HCT116 (cell line): ENCODE results near the gene PROX2. TPM values are rescaled to one million over a fixed set of nuclear protein-coding genes. Genes with fewer than 3 reads are reported as not detected.

Source experiments
- ATAC-seq: fragments of 200-7000 bp; cut with Tn5 transposase; 2 replicates; pipeline ENCODE4 v1.9.1; 2020; ENCODE audit warnings: mild to moderate bottlenecking, moderate library complexity
- BruUV-seq: library from RNA; stranded (reverse); fragments of 400-500 nt; replicated peaks from 2 replicates; lab custom pipeline; 2021; lab: Mats Ljungman, UMichigan
- CTCF ChIA-PET: fragments of 300-600 bp; sonication (Branson Sonifier 250); formaldehyde crosslinking; loops from one replicate; lab custom pipeline; 2021; ENCODE audit warnings: antibody characterized with exemption; lab: Charles Lee
- POLR2A ChIA-PET: fragments of 300-600, 350-600 bp; sonication (Branson Sonifier 250); formaldehyde crosslinking; loops from one replicate; lab custom pipeline; 2021; ENCODE audit warnings: antibody characterized with exemption; lab: Charles Lee
- RAD21 ChIA-PET, 2 experiments: fragments of 300-600 bp; sonication (Branson Sonifier 250); formaldehyde crosslinking; loops; one replicate each; lab custom pipeline; 2023; ENCODE audit warnings: low total read pairs in 2 of 2; ENCODE audit not compliant: uncharacterized antibody in 2 of 2, unreplicated experiment in 2 of 2, low non-redundant PET in 1 of 2; lab: Charles Lee
- DNase-seq: peaks from one replicate; pipeline ENCODE4 v3.0.0-alpha.2; 2010; ENCODE audit warnings: low read depth, low spot score
- H2AFZ ChIP-seq: fragments of 200-600 bp; shearing (Covaris generic), sonication (generic); 2 replicates; pipeline ENCODE4 v1.6.1; 2017; ENCODE audit warnings: low read depth, mixed run types, mixed read lengths, antibody characterized with exemption, low read length; ENCODE audit not compliant: poor library complexity, severe bottlenecking
- H3K27ac ChIP-seq: 2 replicates; pipeline ENCODE4 v1.5.1; 2012; ENCODE audit warnings: low read depth, low read length
- H3K27me3 ChIP-seq: fragments of 200-600 bp; sonication (generic); 2 replicates; pipeline ENCODE4 v1.6.1; 2016; ENCODE audit warnings: mixed run types, low read length, mixed read lengths; ENCODE audit not compliant: insufficient read depth
- H3K36me3 ChIP-seq, 2 experiments: fragments of 200-500 bp in 1 of 2; fragments of 200-600 bp in 1 of 2; sonication (Bioruptor generic) in 1 of 2; sonication (generic) in 1 of 2; 2 replicates each; pipeline versions ENCODE4 v1.5.1 to v1.6.1; 2014 to 2016; ENCODE audit warnings: low read length in 2 of 2, inconsistent platforms in 1 of 2, mixed read lengths in 1 of 2, mixed run types in 1 of 2; ENCODE audit not compliant: insufficient read depth in 2 of 2, control insufficient read depth in 1 of 2
- H3K4me1 ChIP-seq, 2 experiments: fragments of 200-600 bp in 1 of 2; sonication (generic) in 1 of 2; 2 replicates each; pipeline versions ENCODE4 v1.5.1 to v1.6.1; 2012 to 2017; ENCODE audit warnings: low read length in 2 of 2, inconsistent platforms in 1 of 2, mild to moderate bottlenecking in 1 of 2, mixed read lengths in 1 of 2, mixed run types in 1 of 2, moderate library complexity in 1 of 2; ENCODE audit not compliant: insufficient read depth in 2 of 2, control insufficient read depth in 1 of 2
- H3K4me2 ChIP-seq: fragments of 200-600 bp; sonication (generic); 2 replicates; pipeline ENCODE4 v1.6.1; 2017; ENCODE audit warnings: mixed run types, low read length, mixed read lengths
- H3K4me3 ChIP-seq, 2 experiments: fragments of 200-600 bp in 1 of 2; sonication (generic) in 1 of 2; replicated peaks in 1 of 2; 2 replicates each; pipeline ENCODE4 v1.5.1; 2011 to 2016; ENCODE audit warnings: low read length in 2 of 2, control low read depth in 1 of 2, low read depth in 1 of 2, mild to moderate bottlenecking in 1 of 2, mixed read lengths in 1 of 2, mixed run types in 1 of 2
- H3K79me2 ChIP-seq: fragments of 200-600 bp; sonication (generic); 2 replicates; pipeline ENCODE4 v1.6.1; 2017; ENCODE audit warnings: mild to moderate bottlenecking, mixed run types, low read length, moderate library complexity, mixed read lengths; ENCODE audit not compliant: insufficient read depth
- H3K9ac ChIP-seq: fragments of 200-600 bp; sonication (generic); 2 replicates; pipeline ENCODE4 v1.6.1; 2016; ENCODE audit warnings: low read length, mixed read lengths
- H3K9me2 ChIP-seq: fragments of 200-600 bp; sonication (generic), shearing (Covaris generic); 2 replicates; pipeline ENCODE4 v1.6.1; 2017; ENCODE audit warnings: mixed run types, mild to moderate bottlenecking, moderate library complexity; ENCODE audit not compliant: insufficient read depth
- H3K9me3 ChIP-seq, 2 experiments: fragments of 200-500 bp in 1 of 2; fragments of 200-600 bp in 1 of 2; sonication (Bioruptor generic) in 1 of 2; sonication (generic) in 1 of 2; 2 replicates each; pipeline ENCODE4 v1.6.1; 2014 to 2017; ENCODE audit warnings: low read length in 2 of 2, mixed read lengths in 2 of 2, inconsistent platforms in 1 of 2, low read depth in 1 of 2, mild to moderate bottlenecking in 1 of 2, mixed run types in 1 of 2, moderate library complexity in 1 of 2; ENCODE audit not compliant: control insufficient read depth in 1 of 2, insufficient read depth in 1 of 2
- H4K20me1 ChIP-seq: fragments of 200-600 bp; sonication (generic), shearing (Covaris generic); 2 replicates; pipeline ENCODE4 v1.6.1; 2017; ENCODE audit warnings: mixed run types, mild to moderate bottlenecking, moderate library complexity; ENCODE audit not compliant: insufficient read depth
- ATF3 ChIP-seq: IDR thresholded peaks from 2 replicates; pipeline ENCODE4 v1.6.1; 2012
- CEBPB ChIP-seq: IDR thresholded peaks from 2 replicates; pipeline ENCODE4 v1.6.1; 2012; ENCODE audit warnings: low read depth
- EGR1 ChIP-seq: IDR thresholded peaks from 2 replicates; pipeline ENCODE4 v1.6.1; 2012; ENCODE audit warnings: low read depth
- JUND ChIP-seq: IDR thresholded peaks from 2 replicates; pipeline ENCODE4 v1.6.1; 2012
- MAX ChIP-seq: IDR thresholded peaks from 2 replicates; pipeline ENCODE4 v1.6.1; 2012
- RAD21 ChIP-seq: IDR thresholded peaks from 2 replicates; pipeline ENCODE4 v1.6.1; 2012; ENCODE audit warnings: low read depth, mild to moderate bottlenecking
- SIN3A ChIP-seq: IDR thresholded peaks from 2 replicates; pipeline ENCODE4 v1.6.1; 2012; ENCODE audit warnings: low read depth
- SP1 ChIP-seq: IDR thresholded peaks from 2 replicates; pipeline ENCODE4 v1.6.1; 2012; ENCODE audit warnings: low read depth
- TCF7L2 ChIP-seq: IDR thresholded peaks from 2 replicates; pipeline ENCODE4 v1.7.0; 2011; ENCODE audit warnings: borderline replicate concordance, inconsistent platforms; ENCODE audit not compliant: insufficient read depth, insufficient read length; ENCODE audit errors: extremely low read depth
- YY1 ChIP-seq: IDR thresholded peaks from 2 replicates; pipeline ENCODE4 v1.6.1; 2011; ENCODE audit warnings: low read length, low read depth, moderate library complexity, mild to moderate bottlenecking; ENCODE audit not compliant: insufficient replicate concordance; ENCODE audit errors: extremely low read depth
- ZNF274 ChIP-seq: fragments of 200-500 bp; sonication (Bioruptor generic); IDR thresholded peaks from 2 replicates; pipeline ENCODE4 v1.6.1; 2014; ENCODE audit warnings: mild to moderate bottlenecking, low read depth, low read length, inconsistent platforms
- intact Hi-C: fragments of 100-400 bp; cut with micrococcal nuclease; formaldehyde crosslinking; loops from 2 replicates; pipeline ENCODE4 v1.10.0; 2022
- total RNA-seq: library from RNA; stranded (reverse); gene quantifications from one replicate; pipeline ENCODE4 v1.2.1, GENCODE V29; 2021; ENCODE audit not compliant: unreplicated experiment
- TF ChIP-seq, protein P1 (sequence below): IDR thresholded peaks from 2 replicates; pipeline ENCODE4 v1.6.1; 2011; ENCODE audit warnings: mild to moderate bottlenecking, low read length, moderate library complexity; ENCODE audit not compliant: insufficient replicate concordance; ENCODE audit errors: extremely low read depth

PROX2 gene
- total RNA-seq, 1 experiment from 2014 or later = not detected

DNA sequence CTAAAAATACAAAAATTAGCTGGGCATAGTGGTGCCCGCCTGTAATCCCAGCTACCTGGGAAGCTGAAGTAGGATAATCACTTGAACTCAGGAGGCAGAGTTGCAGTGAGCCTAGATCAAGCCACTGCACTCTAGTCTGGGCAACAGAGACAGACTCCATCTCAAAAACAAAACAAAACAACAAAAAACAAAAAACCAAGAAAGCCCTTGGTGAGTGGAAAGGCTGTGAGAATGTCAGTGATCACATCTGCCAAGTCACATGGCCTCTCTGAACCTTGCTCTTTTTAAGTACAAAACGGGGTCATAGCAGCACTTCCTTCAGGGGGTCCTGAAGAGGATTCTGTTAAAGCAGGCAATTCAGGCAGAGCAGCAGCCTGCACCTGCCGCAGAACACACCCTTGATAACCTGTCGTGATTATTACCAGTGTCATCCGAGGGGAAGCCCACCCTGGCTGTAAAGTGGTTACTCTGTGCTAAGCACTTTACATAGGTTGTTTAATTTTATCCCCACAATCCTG lies 37.5 kb upstream of the PROX2 start:
- H3K36me3 ChIP-seq = no peaks in the 10 kb centered on the region
- ChIA-PET POLR2A (no interaction called here), RAD21 (no interaction called here), CTCF (no interaction called here)
- no peak for DNase-seq
- no peak overlapping the region for H3K4me3 ChIP-seq
- no peak overlapping the region for H2AFZ ChIP-seq
- H3K9me3 ChIP-seq = no peaks in the 10 kb centered on the region
- no peaks in the 10 kb centered on the region for H3K9me2 ChIP-seq
- peaks cover 10 to 21% of the 10 kb centered on the region in 2 experiments; a peak in 3 of 4 replicates for H3K4me1 ChIP-seq
- H3K4me2 ChIP-seq = no peak overlapping the region
- ATAC-seq = no peak
- no peak for TF ChIP-seq SP1
- no peaks in the 10 kb centered on the region for H4K20me1 ChIP-seq
- no peak overlapping the region for H3K9ac ChIP-seq
- intact Hi-C loops = no loop called here
- no peaks in the 10 kb centered on the region for H3K27me3 ChIP-seq
- no peak overlapping the region for H3K27ac ChIP-seq
- H3K79me2 ChIP-seq = no peaks in the 10 kb centered on the region
- no TSS peak for BruUV-seq

- no TSS peak for BruUV-seq
- intact Hi-C loops = no loop called here
- no peak overlapping the region for H3K9ac ChIP-seq
- CTCF ChIA-PET = interaction anchor here (1.6 kb wide), 1 partner anchor 10 kb away, joined by 5 read pairs; the partner anchor contains the start of gene RPS6KL1
- H3K79me2 ChIP-seq = no peaks in the 10 kb centered on the region
- H3K4me3 ChIP-seq = no peak overlapping the region
- H4K20me1 ChIP-seq = no peaks in the 10 kb centered on the region
- H3K4me1 ChIP-seq = peaks cover 10 to 21% of the 10 kb centered on the region in 2 experiments; a peak in 3 of 4 replicates
- H3K4me2 ChIP-seq = no peak overlapping the region
- H2AFZ ChIP-seq = no peak overlapping the region
- POLR2A ChIA-PET = no interaction called here
- no peak overlapping the region for H3K27ac ChIP-seq
- H3K9me3 ChIP-seq = no peaks in the 10 kb centered on the region
- no peaks in the 10 kb centered on the region for H3K36me3 ChIP-seq
- RAD21 ChIA-PET = no interaction called here
- no peak for DNase-seq
- no peaks in the 10 kb centered on the region for H3K27me3 ChIP-seq
- TF ChIP-seq RAD21 (no peak), TCF7L2 (no peak), ZNF274 (no peak), JUND (no peak), YY1 (no peak), EGR1 (no peak), ATF3 (no peak), CEBPB (no peak), MAX (no peak), SIN3A (no peak)
- TF ChIP-seq, protein P1, sequence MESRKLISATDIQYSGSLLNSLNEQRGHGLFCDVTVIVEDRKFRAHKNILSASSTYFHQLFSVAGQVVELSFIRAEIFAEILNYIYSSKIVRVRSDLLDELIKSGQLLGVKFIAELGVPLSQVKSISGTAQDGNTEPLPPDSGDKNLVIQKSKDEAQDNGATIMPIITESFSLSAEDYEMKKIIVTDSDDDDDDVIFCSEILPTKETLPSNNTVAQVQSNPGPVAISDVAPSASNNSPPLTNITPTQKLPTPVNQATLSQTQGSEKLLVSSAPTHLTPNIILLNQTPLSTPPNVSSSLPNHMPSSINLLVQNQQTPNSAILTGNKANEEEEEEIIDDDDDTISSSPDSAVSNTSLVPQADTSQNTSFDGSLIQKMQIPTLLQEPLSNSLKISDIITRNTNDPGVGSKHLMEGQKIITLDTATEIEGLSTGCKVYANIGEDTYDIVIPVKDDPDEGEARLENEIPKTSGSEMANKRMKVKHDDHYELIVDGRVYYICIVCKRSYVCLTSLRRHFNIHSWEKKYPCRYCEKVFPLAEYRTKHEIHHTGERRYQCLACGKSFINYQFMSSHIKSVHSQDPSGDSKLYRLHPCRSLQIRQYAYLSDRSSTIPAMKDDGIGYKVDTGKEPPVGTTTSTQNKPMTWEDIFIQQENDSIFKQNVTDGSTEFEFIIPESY = no peak
- TF ChIP-seq, all 23 proteins: peak for 0
- no peak for ATAC-seq
- no peaks in the 10 kb centered on the region for H3K9me2 ChIP-seq
Observed at GRCh38 chr14:74912801-74913200, 36.9 kb upstream of the PROX2 start.
